ENCODE results near the gene PRR12. TPM values are rescaled to one million over a fixed set of nuclear protein-coding genes. Genes with fewer than 3 reads are reported as not detected.

Gene PRR12
- total RNA-seq, 1 donor from 2014 or later: 7.8 TPM

- no peak for TF ChIP-seq CTCF (conservative IDR thresholded peaks at IDR 0.05; ENCODE audit: low read depth, low read length)
- DNase-seq (ENCODE audit: low read depth): no peak
- no peak overlapping the region for H3K4me3 ChIP-seq (ENCODE audit: low read depth, low read length)
Measured at GRCh38 chr19:49555600-49556411, 35.2 kb upstream of the PRR12 start.

- no peak overlapping the region for H3K4me3 ChIP-seq (ENCODE audit: low read depth, low read length)
- DNase-seq (ENCODE audit: low read depth): no peak
- no peak for TF ChIP-seq CTCF (conservative IDR thresholded peaks at IDR 0.05; ENCODE audit: low read depth, low read length)
Measured at GRCh38 chr19:49556412-49557398, 34.3 kb upstream of the PRR12 start.

- DNase-seq (ENCODE audit: low read depth): no peak
- TF ChIP-seq CTCF (conservative IDR thresholded peaks at IDR 0.05; ENCODE audit: low read depth, low read length): no peak
- no peak overlapping the region for H3K4me3 ChIP-seq (ENCODE audit: low read depth, low read length)
Measured at GRCh38 chr19:49557641-49558325, 33.2 kb upstream of the PRR12 start.

GRCh38 chr19:49558591-49558990 is 32.4 kb upstream of the PRR12 start:
- no peak for DNase-seq (ENCODE audit: low read depth)
- no peak for TF ChIP-seq CTCF (conservative IDR thresholded peaks at IDR 0.05; ENCODE audit: low read depth, low read length)
- H3K4me3 ChIP-seq (ENCODE audit: low read depth, low read length): no peak overlapping the region

- no peak for DNase-seq (ENCODE audit: low read depth)
- H3K4me3 ChIP-seq (ENCODE audit: low read depth, low read length): no peak overlapping the region
- TF ChIP-seq CTCF (conservative IDR thresholded peaks at IDR 0.05; ENCODE audit: low read depth, low read length): no peak
Measured at GRCh38 chr19:49559443-49559842, 31.5 kb upstream of the PRR12 start.

GRCh38 chr19:49559928-49560327 is 31.1 kb upstream of the PRR12 start:
- TF ChIP-seq CTCF (conservative IDR thresholded peaks at IDR 0.05; ENCODE audit: low read depth, low read length): no peak
- no peak for DNase-seq (ENCODE audit: low read depth)

More at GRCh38 chr19:49559928-49560327, 31.1 kb upstream of the PRR12 start:
- H3K4me3 ChIP-seq (ENCODE audit: low read depth, low read length): no peak overlapping the region

Data from epithelial cell of proximal tubule (primary cell).